Left kidney (tissue), 2 donors: ENCODE data around the gene BHLHE23. TPM values are rescaled to one million over a fixed set of nuclear protein-coding genes. Genes with fewer than 3 reads are reported as not detected.
"Not testable (repeated sequence)": the region's sequence is repeated elsewhere in the genome, so short reads cannot be mapped to it uniquely, and the experiment has no call there.

Experiments
- DNase-seq: peaks from one replicate; pipeline ENCODE4 v3.0.0-alpha.2; 2013
- polyA plus RNA-seq: library from polyadenylated mRNA; unstranded; fragments of 120-200 nt; gene quantifications from one replicate; pipeline ENCODE4 v1.2.1, GENCODE V29; 2013; ENCODE audit not compliant: insufficient read length

The BHLHE23 gene
- polyA plus RNA-seq, 1 donor: not detected

- DNase-seq: no peak
These were observed 36.8 kb upstream of the BHLHE23 start for GRCh38 chr20:63043348-63044203.

DNA sequence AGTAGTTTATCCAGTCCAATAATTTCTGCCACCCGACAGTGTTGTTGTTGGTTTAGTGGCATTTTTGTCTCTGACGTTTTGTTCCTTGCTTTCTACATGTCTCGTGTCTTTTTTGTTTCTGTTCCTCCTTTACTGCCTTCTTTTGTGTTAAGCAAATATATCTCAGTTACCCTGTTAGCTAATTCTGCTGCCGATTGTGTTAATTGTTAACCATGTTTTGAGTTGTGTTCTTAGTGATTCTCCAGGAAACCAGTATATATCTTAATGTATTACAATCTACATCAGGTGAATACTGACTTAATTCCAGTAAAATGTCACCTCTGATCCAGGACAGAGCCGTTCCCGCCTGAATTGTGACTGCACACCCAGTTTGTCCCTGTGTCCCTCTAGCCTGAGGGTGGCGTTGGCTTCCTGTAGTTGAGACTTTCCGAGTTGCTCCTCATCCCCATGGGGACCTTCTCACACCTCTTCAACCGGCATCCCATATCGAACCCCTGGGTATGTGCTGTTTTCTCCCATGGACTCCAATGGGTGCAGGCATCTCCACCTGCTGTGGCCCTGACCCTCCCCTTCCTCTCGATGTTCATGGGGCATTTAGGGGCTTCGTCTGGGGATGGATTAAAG, 35.8 kb upstream of the BHLHE23 start:
- DNase-seq: no peak

- DNase-seq: no peak
These were observed 35.0 kb upstream of the BHLHE23 start for GRCh38 chr20:63041776-63042175.

- no peak for DNase-seq
These were observed 31.0 kb upstream of the BHLHE23 start for GRCh38 chr20:63037669-63038268.

DNA sequence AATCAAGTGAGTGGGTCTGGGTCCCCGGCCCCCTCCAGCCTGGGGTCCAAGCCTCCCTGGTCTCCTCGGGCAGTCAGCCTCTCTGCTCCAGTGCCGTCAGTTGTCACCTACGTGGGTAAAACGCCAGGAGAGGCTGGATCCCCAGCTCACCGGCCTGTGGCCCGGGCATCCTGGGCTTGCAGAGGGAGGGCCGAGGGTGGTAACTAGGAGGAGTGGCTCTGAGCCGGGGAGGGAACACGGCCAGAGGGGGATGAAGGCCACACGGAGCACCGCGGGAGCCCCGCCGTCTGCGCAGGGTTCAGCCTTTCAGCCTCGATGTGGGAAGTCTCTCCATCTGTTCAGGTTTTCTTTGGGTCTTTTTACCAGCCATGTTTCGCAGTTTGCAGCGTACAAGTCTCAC, 29.5 kb upstream of the BHLHE23 start:
- no peak for DNase-seq

DNA sequence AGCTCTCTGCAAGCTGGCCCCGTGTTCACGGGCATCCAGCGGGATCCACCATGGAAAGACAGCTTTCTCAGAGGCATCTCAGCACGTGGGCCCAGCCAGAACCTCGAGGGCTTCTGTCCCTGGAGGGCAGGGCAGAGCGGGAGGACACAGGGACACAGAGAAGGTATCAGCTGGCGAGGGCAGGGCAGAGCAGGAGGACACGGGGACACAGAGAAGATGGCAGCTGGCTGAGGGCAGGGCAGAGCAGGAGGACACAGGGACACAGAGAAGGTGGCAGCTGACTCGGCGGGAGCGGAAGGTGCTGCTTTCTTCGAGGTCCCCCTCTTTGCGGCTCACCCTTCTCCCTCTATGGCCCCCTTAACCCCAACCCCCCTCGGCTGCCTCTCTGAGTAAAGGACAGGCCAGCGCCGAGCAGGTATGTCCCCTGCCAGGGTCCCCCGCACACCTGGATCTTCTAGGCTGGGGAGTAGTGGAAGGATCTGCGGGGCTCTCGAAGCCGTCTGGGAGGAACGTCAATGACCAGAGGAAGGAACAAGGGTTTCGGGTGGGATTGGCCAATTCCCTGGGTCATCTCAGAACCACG, 28.9 kb upstream of the BHLHE23 start:
- DNase-seq: no peak

- DNase-seq: not testable (repeated sequence)
These were observed 28.2 kb upstream of the BHLHE23 start for GRCh38 chr20:63034710-63035602.

- no peak for DNase-seq
These were observed 27.3 kb upstream of the BHLHE23 start for GRCh38 chr20:63033794-63034709.

DNA sequence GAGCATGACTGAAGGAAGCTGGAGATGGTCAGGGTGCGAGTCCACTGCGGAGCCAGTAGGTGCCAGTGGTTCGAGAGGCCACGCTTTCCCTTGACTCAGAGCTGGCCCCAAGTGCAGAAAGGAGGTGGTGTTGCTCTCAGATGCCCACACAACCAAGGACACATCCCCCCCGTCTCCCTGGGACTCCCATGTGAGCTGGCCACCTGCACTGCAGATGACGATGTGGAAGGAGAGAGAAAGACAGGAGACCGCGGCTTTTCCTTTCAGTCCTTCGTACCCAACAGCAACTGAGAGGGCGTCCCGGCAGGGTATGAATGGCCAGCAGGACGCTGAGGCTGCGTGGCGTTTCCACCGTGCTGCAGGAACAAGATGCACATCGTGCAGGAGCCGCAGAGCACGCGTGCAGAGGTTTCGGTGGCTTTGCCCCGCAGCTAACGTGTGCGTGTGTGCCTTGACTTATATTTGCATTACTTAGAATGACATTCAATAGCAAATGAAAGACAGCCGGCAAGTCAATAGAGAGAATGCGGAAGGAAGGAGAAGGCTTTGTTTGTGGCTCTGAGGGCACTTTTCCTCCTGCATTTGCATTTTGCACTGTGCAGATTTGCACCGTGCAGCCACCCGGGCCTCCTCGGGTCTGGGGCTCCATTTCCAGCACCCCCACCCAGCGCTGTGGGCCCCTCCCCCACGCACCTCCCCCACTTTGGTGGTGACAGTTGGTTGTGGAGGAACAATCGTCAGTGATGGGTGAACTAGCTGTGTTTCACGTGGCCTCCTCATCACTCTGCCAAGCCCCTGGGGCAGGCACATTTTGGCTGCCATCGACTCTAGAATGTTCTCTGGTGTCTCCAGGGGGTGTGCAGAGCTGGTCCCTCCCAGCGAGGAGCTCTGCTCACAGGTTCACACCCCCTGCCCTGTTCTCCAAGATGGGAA, 26.4 kb upstream of the BHLHE23 start:
- DNase-seq: no peak

GRCh38 chr20:63032026-63032800, 25.4 kb upstream of the BHLHE23 start:
- no peak for DNase-seq

GRCh38 chr20:63031251-63032014, 24.7 kb upstream of the BHLHE23 start:
- no peak for DNase-seq

DNA sequence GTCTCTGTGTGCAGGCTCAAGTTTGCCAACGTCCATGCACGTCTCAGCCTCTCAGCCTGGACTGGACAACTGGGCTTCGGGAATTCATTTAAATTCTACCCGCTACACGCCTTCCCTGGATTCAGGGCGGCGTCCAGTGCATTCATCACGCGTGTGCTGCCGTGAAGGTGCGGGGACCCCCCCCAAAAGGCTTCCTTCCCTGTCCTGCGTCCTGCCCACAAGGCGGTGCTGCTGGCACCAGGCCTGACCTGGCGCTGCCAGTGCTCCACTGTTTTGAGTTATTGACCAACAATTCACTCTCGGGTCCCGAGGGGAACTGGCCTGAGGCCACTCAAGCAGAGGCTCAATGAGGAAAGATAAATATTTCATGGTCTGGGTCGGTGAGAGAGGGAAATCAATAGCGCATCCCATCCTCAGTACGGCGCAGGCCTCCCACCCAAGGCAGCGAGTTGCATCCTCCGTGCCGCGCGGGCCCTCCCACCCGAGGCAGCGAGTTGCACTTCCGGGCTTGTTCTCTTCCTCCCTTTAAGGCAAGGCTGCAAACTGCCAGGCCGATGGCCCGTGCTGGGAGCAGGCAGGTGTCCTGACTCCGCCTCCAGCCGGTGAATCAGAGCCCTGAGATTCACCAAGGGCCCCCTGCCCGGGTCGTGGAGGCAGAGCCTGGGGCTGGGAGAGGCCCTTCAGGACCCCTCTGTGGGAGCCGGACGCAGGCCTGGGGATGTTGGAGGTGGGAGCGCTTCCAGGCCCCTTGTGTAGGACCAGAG, 22.8 kb upstream of the BHLHE23 start:
- DNase-seq: no peak

DNA sequence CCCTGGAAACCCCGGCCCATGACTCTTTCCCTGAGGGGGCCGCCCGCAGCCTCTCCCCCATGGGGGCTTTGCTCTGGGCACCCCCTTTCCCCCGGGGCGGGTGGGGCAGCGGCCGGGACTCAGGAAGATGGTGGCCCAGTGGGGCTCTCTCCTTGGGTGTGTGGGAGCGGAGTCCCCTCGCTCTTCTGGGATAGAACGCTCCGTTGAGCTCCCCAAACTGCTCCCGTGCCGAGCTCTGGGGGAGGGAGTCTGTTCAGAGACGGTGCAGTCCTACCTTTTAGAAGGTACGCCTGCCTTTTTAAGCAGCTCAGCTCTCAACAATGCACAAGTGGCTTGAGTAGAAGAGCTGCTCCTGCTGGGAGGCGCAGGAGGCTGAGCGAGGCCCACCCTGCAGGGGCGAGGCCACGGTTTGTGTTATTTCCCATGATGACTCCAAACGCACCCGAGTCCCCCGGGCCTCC, 21.7 kb upstream of the BHLHE23 start:
- DNase-seq: no peak

- DNase-seq: no peak
These were observed 21.2 kb upstream of the BHLHE23 start for GRCh38 chr20:63027922-63028389.

DNA sequence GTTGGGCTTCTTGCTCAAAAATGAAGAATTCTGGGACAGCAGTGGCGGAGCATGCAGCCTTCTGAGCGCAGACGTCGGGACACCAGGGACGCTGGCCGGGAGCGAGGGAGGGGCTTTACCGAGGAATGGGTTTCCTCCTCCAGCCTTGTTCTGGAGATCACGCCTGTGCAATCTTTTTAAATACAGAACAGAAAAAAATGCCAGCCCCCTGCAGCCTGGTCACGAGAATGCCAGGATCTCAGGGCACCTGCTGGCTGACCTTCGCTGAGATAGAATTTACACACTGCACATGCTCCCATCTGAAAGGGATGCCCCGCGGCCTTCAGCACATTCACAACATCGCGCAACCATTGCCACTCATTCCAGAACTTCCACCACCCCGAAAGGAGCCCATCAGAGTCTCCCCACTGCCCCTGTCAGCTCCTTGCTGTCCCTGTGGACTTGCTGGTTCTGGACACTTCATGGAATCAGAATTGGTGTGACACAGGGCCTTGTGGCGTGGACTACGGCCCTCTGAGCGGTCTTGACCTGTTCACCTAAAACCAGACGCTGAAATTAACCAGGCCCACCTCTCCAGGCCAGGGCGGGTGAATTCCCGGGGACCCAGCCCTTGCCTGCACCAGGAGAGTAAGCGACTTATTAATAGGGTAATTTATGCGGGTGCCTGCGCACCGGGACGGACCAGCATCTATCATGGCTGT, 20.6 kb upstream of the BHLHE23 start:
- DNase-seq: no peak

DNA sequence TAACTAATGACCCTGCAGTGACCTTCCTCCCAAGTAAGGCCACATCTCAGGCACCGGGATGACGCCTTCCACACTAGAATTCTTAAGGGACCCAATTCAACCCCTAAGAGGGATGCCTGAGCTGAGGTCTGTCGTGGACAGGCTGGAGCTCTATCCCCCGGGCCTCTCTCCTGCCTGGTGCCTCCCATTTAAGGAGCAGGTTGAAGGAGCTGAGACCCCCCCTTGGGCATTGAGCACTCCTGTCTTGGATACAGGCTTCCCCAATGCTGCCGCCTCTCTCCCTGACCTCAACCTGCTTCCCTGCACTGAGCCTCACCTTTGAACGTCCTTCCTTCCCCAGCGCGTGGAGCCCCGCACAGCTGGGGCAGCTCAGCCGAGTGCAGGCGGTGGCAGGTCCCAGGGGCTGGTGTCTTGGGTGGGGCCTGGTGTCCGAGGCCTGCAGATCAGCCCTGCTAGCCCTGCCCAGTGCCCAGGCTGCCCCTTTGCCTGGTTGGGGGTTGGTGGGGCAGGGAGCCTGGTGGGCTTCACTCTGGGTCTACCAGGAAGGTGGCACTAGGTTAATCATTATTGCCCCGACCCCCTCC, 19.9 kb upstream of the BHLHE23 start:
- DNase-seq: no peak
